Neural cell (in vitro differentiated cells): ENCODE data around the gene PCYT1B. TPM values are rescaled to one million over a fixed set of nuclear protein-coding genes. Genes with fewer than 3 reads are reported as not detected.

Experiments
- H2AFZ ChIP-seq: fragments of 200-600, 300-800 bp; sonication (generic), shearing (Covaris generic); 2 replicates; pipeline ENCODE4 v1.6.0; 2014; ENCODE audit warnings: low read depth, mild to moderate bottlenecking, antibody characterized with exemption, low read length, moderate library complexity
- H3F3A ChIP-seq: fragments of 200-600 bp; shearing (Covaris generic); 2 replicates; pipeline ENCODE4 v1.6.1; 2016; ENCODE audit warnings: mild to moderate bottlenecking, moderate library complexity, mixed read lengths, antibody characterized with exemption, low read length; ENCODE audit not compliant: insufficient read depth, poor library complexity, severe bottlenecking
- H3K27ac ChIP-seq: fragments of 200-600, 300-800 bp; sonication (generic), shearing (Covaris generic); 2 replicates; pipeline ENCODE4 v1.5.1; 2014; ENCODE audit warnings: mild to moderate bottlenecking, low read length, moderate library complexity
- H3K27me3 ChIP-seq: fragments of 300-800, 200-600 bp; sonication (generic), shearing (Covaris generic); 2 replicates; pipeline ENCODE4 v1.6.0; 2014; ENCODE audit warnings: mild to moderate bottlenecking, low read depth, low read length, moderate library complexity; ENCODE audit not compliant: insufficient read depth
- H3K36me3 ChIP-seq: fragments of 300-800, 200-600 bp; sonication (generic), shearing (Covaris generic); 2 replicates; pipeline ENCODE4 v1.5.1; 2014; ENCODE audit warnings: mild to moderate bottlenecking, antibody characterized with exemption, low read length, moderate library complexity; ENCODE audit not compliant: insufficient read depth
- H3K4me2 ChIP-seq: fragments of 300-800, 200-600 bp; sonication (generic), shearing (Covaris generic); 2 replicates; pipeline ENCODE4 v1.6.0; 2014; ENCODE audit warnings: mild to moderate bottlenecking, low read length
- H3K4me3 ChIP-seq: fragments of 300-800, 200-600 bp; sonication (generic), shearing (Covaris generic); 2 replicates; pipeline ENCODE4 v1.5.1; 2014; ENCODE audit warnings: mild to moderate bottlenecking, low read length, moderate library complexity
- H3K79me2 ChIP-seq: fragments of 200-600 bp; shearing (Covaris generic); replicated peaks from 2 replicates; pipeline ENCODE4 v1.6.0; 2014; ENCODE audit warnings: mild to moderate bottlenecking, low read length, moderate library complexity; ENCODE audit not compliant: insufficient read depth
- H3K9ac ChIP-seq: fragments of 300-800, 200-600 bp; sonication (generic), shearing (Covaris generic); 2 replicates; pipeline ENCODE4 v1.6.1; 2016; ENCODE audit warnings: mild to moderate bottlenecking, low read length, mixed read lengths
- H3K9me2 ChIP-seq: fragments of 200-600 bp; shearing (Covaris generic); 2 replicates; pipeline ENCODE4 v1.6.1; 2016; ENCODE audit warnings: mild to moderate bottlenecking, low read length, mixed read lengths; ENCODE audit not compliant: insufficient read depth
- H3K9me3 ChIP-seq: fragments of 200-600, 300-800 bp; sonication (generic), shearing (Covaris generic); 2 replicates; pipeline ENCODE4 v1.6.1; 2016; ENCODE audit warnings: mild to moderate bottlenecking, mixed run types, low read length, moderate library complexity, mixed read lengths
- H4K20me1 ChIP-seq: fragments of 200-600 bp; shearing (Covaris generic); 2 replicates; pipeline ENCODE4 v1.6.1; 2016; ENCODE audit warnings: mild to moderate bottlenecking, mixed run types; ENCODE audit not compliant: insufficient read depth
- EP300 ChIP-seq: fragments of 450-650 bp; conservative IDR thresholded peaks from 2 replicates; pipeline ENCODE4 v1.6.1; 2014; ENCODE audit warnings: antibody characterized with exemption, mild to moderate bottlenecking, moderate library complexity; ENCODE audit not compliant: poor library complexity, severe bottlenecking
- EZH2 ChIP-seq: fragments of 200-600, 300-800 bp; shearing (Covaris generic), sonication (generic); IDR thresholded peaks from 2 replicates; pipeline ENCODE4 v1.6.1; 2014; ENCODE audit warnings: antibody characterized with exemption, low read length, borderline replicate concordance, mild to moderate bottlenecking; ENCODE audit not compliant: insufficient read depth, poor library complexity, severe bottlenecking
- MXI1 ChIP-seq: fragments of 450-650 bp; conservative IDR thresholded peaks from 2 replicates; pipeline ENCODE4 v1.6.1; 2014; ENCODE audit warnings: antibody characterized with exemption, mild to moderate bottlenecking; ENCODE audit not compliant: poor library complexity, severe bottlenecking
- POLR2AphosphoS5 ChIP-seq: IDR thresholded peaks from 2 replicates; pipeline ENCODE4 v1.6.1; 2012
- RAD21 ChIP-seq: fragments of 450-650 bp; conservative IDR thresholded peaks from 2 replicates; pipeline ENCODE4 v1.6.1; 2014; ENCODE audit warnings: antibody characterized with exemption, mild to moderate bottlenecking, moderate library complexity
- REST ChIP-seq: IDR thresholded peaks from 2 replicates; pipeline ENCODE4 v1.6.1; 2012; ENCODE audit warnings: borderline replicate concordance
- SMC3 ChIP-seq: fragments of 450-650 bp; conservative IDR thresholded peaks from 2 replicates; pipeline ENCODE4 v1.6.1; 2014; ENCODE audit warnings: antibody characterized with exemption, mild to moderate bottlenecking, moderate library complexity; ENCODE audit not compliant: poor library complexity
- TAF1 ChIP-seq: IDR thresholded peaks from 2 replicates; pipeline ENCODE4 v1.6.1; 2012; ENCODE audit warnings: low read depth
- polyA plus RNA-seq: library from polyadenylated mRNA; depleted of rRNA; stranded (reverse); fragments of >200 nt; gene quantifications from 2 replicates; pipeline ENCODE4 v1.2.3, GENCODE V29; 2014
- TF ChIP-seq, protein P1 (sequence below): fragments of 450-650 bp; IDR thresholded peaks from 2 replicates; pipeline ENCODE4 v1.5.1; 2014; ENCODE audit warnings: antibody characterized with exemption, mild to moderate bottlenecking, moderate library complexity; ENCODE audit not compliant: poor library complexity, severe bottlenecking

PCYT1B gene
- polyA plus RNA-seq, 1 donor from 2014 or later, result 10.6 TPM

GRCh38 chrX:24590111-24590510 lies 57.0 kb downstream of the PCYT1B start:
- TF ChIP-seq SMC3 (no peak), EZH2 (no peak), POLR2AphosphoS5 (no peak), TAF1 (no peak), MXI1 (no peak), REST (no peak), RAD21 (no peak), EP300 (no peak)
- TF ChIP-seq, protein P1, sequence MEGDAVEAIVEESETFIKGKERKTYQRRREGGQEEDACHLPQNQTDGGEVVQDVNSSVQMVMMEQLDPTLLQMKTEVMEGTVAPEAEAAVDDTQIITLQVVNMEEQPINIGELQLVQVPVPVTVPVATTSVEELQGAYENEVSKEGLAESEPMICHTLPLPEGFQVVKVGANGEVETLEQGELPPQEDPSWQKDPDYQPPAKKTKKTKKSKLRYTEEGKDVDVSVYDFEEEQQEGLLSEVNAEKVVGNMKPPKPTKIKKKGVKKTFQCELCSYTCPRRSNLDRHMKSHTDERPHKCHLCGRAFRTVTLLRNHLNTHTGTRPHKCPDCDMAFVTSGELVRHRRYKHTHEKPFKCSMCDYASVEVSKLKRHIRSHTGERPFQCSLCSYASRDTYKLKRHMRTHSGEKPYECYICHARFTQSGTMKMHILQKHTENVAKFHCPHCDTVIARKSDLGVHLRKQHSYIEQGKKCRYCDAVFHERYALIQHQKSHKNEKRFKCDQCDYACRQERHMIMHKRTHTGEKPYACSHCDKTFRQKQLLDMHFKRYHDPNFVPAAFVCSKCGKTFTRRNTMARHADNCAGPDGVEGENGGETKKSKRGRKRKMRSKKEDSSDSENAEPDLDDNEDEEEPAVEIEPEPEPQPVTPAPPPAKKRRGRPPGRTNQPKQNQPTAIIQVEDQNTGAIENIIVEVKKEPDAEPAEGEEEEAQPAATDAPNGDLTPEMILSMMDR, result no peak
- no peak overlapping the region for H3K9ac ChIP-seq
- no peaks in the 10 kb centered on the region for H3K27me3 ChIP-seq
- H3F3A ChIP-seq, result no peaks in the 10 kb centered on the region
- H3K36me3 ChIP-seq, result no peaks in the 10 kb centered on the region
- H3K9me3 ChIP-seq, result no peaks in the 10 kb centered on the region
- H3K4me2 ChIP-seq, result no peak overlapping the region
- H3K27ac ChIP-seq, result no peak overlapping the region
- H3K9me2 ChIP-seq, result no peaks in the 10 kb centered on the region
- H3K4me3 ChIP-seq, result no peak overlapping the region
- H3K79me2 ChIP-seq, result no peaks in the 10 kb centered on the region
- no peaks in the 10 kb centered on the region for H4K20me1 ChIP-seq
- no peak overlapping the region for H2AFZ ChIP-seq

DNA sequence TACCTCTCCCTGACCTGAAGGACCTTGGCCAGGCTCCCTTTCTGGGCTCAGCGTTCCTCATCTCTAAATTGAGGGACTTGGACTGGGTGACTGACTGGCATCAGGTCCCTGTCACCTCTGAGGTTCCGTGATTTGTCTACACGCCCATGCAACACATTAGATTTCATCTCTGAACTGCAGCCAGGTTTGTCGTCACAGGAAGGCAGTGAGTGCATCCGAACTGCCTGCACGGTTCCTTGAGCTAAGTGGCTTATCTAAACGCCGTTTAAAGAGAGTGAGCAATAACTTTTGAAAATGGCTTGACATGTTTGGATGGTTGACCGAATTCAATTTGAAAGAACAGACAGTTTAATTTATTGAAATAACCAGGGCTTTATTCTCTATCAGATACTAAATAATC lies 70.1 kb downstream of the PCYT1B start:
- H3K27ac ChIP-seq, result no peak overlapping the region
- H3K4me2 ChIP-seq, result no peak overlapping the region
- no peaks in the 10 kb centered on the region for H3K79me2 ChIP-seq
- no peaks in the 10 kb centered on the region for H3F3A ChIP-seq
- no peaks in the 10 kb centered on the region for H3K27me3 ChIP-seq
- H3K36me3 ChIP-seq, result no peaks in the 10 kb centered on the region
- H3K9me2 ChIP-seq, result no peaks in the 10 kb centered on the region
- TF ChIP-seq EP300 (peak; percentile 42), REST (no peak), POLR2AphosphoS5 (peak; percentile 36)
- no peaks in the 10 kb centered on the region for H4K20me1 ChIP-seq
- H3K9ac ChIP-seq, result no peak overlapping the region
- H3K9me3 ChIP-seq, result no peaks in the 10 kb centered on the region
- no peak overlapping the region for H3K4me3 ChIP-seq
- no peak overlapping the region for H2AFZ ChIP-seq
